OCI-LY1 (cell line): ENCODE measurements around the gene OFD1.

Source experiments
- H2AFZ ChIP-seq: fragments of 200-600 bp; sonication (generic), shearing (Covaris generic); 2 replicates; pipeline ENCODE4 v1.6.0; 2014; ENCODE audit warnings: antibody characterized with exemption, mild to moderate bottlenecking, low read length
- H3F3A ChIP-seq: fragments of 200-600 bp; sonication (generic), shearing (Covaris generic); 2 replicates; pipeline ENCODE4 v1.6.0; 2014; ENCODE audit warnings: mild to moderate bottlenecking, antibody characterized with exemption, low read length, moderate library complexity; ENCODE audit not compliant: insufficient read depth
- H3K27ac ChIP-seq: fragments of 200-600 bp; sonication (generic); 2 replicates; pipeline ENCODE4 v1.5.1; 2014; ENCODE audit warnings: low read length, mixed run types, mild to moderate bottlenecking, low read depth; ENCODE audit not compliant: poor library complexity, severe bottlenecking
- H3K27me3 ChIP-seq: fragments of 200-600 bp; sonication (generic); 2 replicates; pipeline ENCODE4 v1.6.0; 2014; ENCODE audit warnings: antibody characterized with exemption, mild to moderate bottlenecking, low read length, moderate library complexity; ENCODE audit not compliant: insufficient read depth
- H3K36me3 ChIP-seq: fragments of 200-600 bp; sonication (generic); 2 replicates; pipeline ENCODE4 v1.6.1; 2014; ENCODE audit warnings: mild to moderate bottlenecking, antibody characterized with exemption, low read length, moderate library complexity, mixed read lengths; ENCODE audit not compliant: insufficient read depth
- H3K4me1 ChIP-seq: fragments of 200-600 bp; sonication (generic); 2 replicates; pipeline ENCODE4 v1.5.1; 2014; ENCODE audit warnings: mild to moderate bottlenecking, low read length, moderate library complexity; ENCODE audit not compliant: insufficient read depth, severe bottlenecking
- H3K4me2 ChIP-seq: fragments of 200-600 bp; sonication (generic), shearing (Covaris generic); 2 replicates; pipeline ENCODE4 v1.6.1; 2014; ENCODE audit warnings: low read length
- H3K4me3 ChIP-seq: fragments of 200-600 bp; sonication (generic); 2 replicates; pipeline ENCODE4 v1.5.1; 2014; ENCODE audit warnings: low read length, low read depth, mild to moderate bottlenecking, mixed read lengths; ENCODE audit not compliant: poor library complexity, severe bottlenecking
- H3K79me2 ChIP-seq: fragments of 200-600 bp; shearing (Covaris generic); 2 replicates; pipeline ENCODE4 v1.6.1; 2016; ENCODE audit warnings: mixed run types, low read length, mixed read lengths; ENCODE audit not compliant: insufficient read depth
- H3K9ac ChIP-seq: fragments of 200-600 bp; sonication (generic), shearing (Covaris generic); 2 replicates; pipeline ENCODE4 v1.6.1; 2014; ENCODE audit warnings: mild to moderate bottlenecking, low read length, mixed read lengths
- H3K9me2 ChIP-seq: fragments of 200-600 bp; sonication (generic), shearing (Covaris generic); 2 replicates; pipeline ENCODE4 v1.6.1; 2014; ENCODE audit warnings: low read depth, mild to moderate bottlenecking, low read length, mixed read lengths
- H3K9me3 ChIP-seq: fragments of 200-600 bp; shearing (Covaris generic); 2 replicates; pipeline ENCODE4 v1.6.1; 2014; ENCODE audit warnings: low read length, mixed read lengths
- H4K20me1 ChIP-seq: fragments of 200-600 bp; sonication (generic), shearing (Covaris generic); 2 replicates; pipeline ENCODE4 v1.6.0; 2016; ENCODE audit warnings: mild to moderate bottlenecking, low read length; ENCODE audit not compliant: insufficient read depth
- EZH2 ChIP-seq: fragments of 200-600 bp; sonication (generic), shearing (Covaris generic); IDR thresholded peaks from 2 replicates; pipeline ENCODE4 v1.8.0; 2017; ENCODE audit warnings: borderline replicate concordance, mixed run types, mild to moderate bottlenecking, antibody characterized with exemption, low read length, moderate library complexity, mixed read lengths
- TF ChIP-seq, protein P1 (sequence below): fragments of 200-600 bp; sonication (generic), shearing (Covaris generic); IDR thresholded peaks from 2 replicates; pipeline ENCODE4 v1.5.1; 2017; ENCODE audit warnings: mild to moderate bottlenecking, antibody characterized with exemption, low read length, moderate library complexity, mixed read lengths

OFD1 gene

DNA sequence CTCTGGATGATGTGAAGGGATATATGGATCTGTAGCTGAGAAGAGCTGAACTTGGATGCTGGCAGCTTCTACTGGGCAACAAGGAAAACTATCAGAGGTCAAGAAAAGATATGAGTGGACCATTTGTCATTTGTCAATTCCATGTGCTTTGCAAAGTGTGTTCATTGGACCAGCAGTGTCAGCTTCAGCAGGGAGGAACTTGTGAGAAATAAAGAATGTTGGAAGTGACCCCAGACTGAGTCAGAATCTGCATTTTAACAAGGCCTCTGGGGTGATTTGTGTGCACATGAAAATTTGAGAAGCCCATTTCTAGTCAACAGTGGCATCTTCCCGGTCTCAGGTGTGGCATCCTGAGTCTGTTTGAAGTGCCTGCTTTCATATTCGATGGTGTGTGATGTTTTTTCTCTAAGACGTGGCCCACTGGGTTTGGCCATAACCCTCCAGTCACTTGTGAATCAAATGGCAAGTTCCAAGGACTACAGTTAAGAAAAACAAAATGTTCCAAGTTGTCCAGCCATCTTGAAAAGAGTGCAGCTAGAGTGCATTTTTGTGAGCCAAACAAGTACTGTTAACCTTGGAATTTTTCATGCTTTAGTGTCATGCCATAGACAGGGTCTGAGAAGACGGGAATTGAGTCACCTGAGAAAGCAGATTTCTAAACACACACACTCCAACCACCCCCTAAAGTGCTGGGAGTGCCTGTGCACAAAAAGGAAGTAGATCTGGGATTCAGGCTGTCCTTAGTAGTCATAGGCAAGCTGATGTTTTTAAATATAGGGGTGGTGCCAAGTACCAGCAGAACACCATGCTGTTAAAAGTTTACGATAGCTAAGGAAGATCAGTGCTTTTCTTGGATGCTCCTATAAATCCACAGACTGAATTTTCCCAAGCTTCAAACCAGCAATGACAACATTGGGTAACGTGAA, 55.9 kb downstream of the OFD1 start:
- H3K4me3 ChIP-seq = no peak overlapping the region
- no peaks in the 10 kb centered on the region for H3K27me3 ChIP-seq
- TF ChIP-seq EZH2 = no peak
- TF ChIP-seq, protein P1, sequence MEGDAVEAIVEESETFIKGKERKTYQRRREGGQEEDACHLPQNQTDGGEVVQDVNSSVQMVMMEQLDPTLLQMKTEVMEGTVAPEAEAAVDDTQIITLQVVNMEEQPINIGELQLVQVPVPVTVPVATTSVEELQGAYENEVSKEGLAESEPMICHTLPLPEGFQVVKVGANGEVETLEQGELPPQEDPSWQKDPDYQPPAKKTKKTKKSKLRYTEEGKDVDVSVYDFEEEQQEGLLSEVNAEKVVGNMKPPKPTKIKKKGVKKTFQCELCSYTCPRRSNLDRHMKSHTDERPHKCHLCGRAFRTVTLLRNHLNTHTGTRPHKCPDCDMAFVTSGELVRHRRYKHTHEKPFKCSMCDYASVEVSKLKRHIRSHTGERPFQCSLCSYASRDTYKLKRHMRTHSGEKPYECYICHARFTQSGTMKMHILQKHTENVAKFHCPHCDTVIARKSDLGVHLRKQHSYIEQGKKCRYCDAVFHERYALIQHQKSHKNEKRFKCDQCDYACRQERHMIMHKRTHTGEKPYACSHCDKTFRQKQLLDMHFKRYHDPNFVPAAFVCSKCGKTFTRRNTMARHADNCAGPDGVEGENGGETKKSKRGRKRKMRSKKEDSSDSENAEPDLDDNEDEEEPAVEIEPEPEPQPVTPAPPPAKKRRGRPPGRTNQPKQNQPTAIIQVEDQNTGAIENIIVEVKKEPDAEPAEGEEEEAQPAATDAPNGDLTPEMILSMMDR = no peak

DNA sequence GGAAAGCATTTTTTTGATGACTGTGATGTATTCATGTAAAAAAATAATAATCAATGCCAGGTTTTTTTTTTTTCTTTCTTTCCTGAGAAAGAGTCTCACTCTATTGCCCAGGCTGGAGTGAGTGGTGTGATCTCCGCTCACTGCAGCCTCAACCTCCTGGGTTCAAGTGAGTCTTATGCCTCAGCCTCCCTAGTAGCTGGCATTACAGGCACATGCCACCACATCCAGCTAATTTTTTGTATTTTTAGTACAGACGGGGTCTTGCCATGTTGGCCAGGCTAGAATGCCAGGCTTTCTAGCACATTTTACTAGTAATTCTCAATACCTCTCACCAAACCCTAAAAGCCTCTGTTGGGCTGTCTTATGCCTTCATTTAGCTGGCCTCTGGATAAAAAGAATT, 56.6 kb downstream of the OFD1 start:
- H2AFZ ChIP-seq = no peak overlapping the region
- H3K27ac ChIP-seq = no peak overlapping the region
- H3K27me3 ChIP-seq = no peaks in the 10 kb centered on the region
- H3K4me1 ChIP-seq = no peaks in the 10 kb centered on the region
- H3K9me3 ChIP-seq = no peaks in the 10 kb centered on the region
- H3K4me2 ChIP-seq = no peak overlapping the region
- no peak overlapping the region for H3K4me3 ChIP-seq
- no peak overlapping the region for H3K9ac ChIP-seq
- H3F3A ChIP-seq = no peaks in the 10 kb centered on the region
- H4K20me1 ChIP-seq = no peaks in the 10 kb centered on the region
- no peak for TF ChIP-seq EZH2
- TF ChIP-seq, protein P1 = no peak
- H3K79me2 ChIP-seq = no peaks in the 10 kb centered on the region
- H3K36me3 ChIP-seq = no peaks in the 10 kb centered on the region
- no peaks in the 10 kb centered on the region for H3K9me2 ChIP-seq

More for the DNA sequence above, 55.9 kb downstream of the OFD1 start:
- H3K36me3 ChIP-seq = no peaks in the 10 kb centered on the region
- H3K27ac ChIP-seq = no peak overlapping the region
- H3F3A ChIP-seq = no peaks in the 10 kb centered on the region
- no peak overlapping the region for H2AFZ ChIP-seq
- no peaks in the 10 kb centered on the region for H3K79me2 ChIP-seq
- no peak overlapping the region for H3K4me2 ChIP-seq
- no peaks in the 10 kb centered on the region for H3K4me1 ChIP-seq
- H3K9me2 ChIP-seq = no peaks in the 10 kb centered on the region
- H3K9ac ChIP-seq = no peak overlapping the region
- no peaks in the 10 kb centered on the region for H4K20me1 ChIP-seq
- H3K9me3 ChIP-seq = no peaks in the 10 kb centered on the region

DNA sequence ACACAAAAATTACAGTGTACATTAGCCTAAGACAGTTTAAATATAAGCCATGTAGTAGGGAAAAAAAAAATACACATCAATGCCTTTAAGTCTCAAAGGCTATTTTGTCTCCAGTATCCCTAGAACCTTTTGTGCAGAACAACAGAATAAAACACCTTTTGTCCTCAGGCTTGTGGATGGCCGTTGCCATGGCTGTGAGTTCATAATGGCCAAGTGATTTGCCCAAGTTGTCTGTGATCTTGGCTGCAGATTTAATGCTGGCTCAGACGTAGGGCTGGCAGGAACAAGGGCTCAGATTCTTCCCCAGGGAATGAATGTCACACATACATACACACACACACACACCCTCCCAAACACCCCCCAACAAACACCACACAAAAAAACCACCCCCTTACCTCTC, 57.0 kb downstream of the OFD1 start:
- Histone ChIP-seq H3K4me3 (no peak overlapping the region), H3K27me3 (no peaks in the 10 kb centered on the region), H2AFZ (no peak overlapping the region), H3K9me3 (no peaks in the 10 kb centered on the region), H3K36me3 (no peaks in the 10 kb centered on the region), H4K20me1 (no peaks in the 10 kb centered on the region), H3K9me2 (no peaks in the 10 kb centered on the region), H3K4me1 (no peaks in the 10 kb centered on the region), H3K9ac (no peak overlapping the region), H3K79me2 (no peaks in the 10 kb centered on the region), H3K27ac (no peak overlapping the region), H3K4me2 (no peak overlapping the region), H3F3A (no peaks in the 10 kb centered on the region)
- no peak for TF ChIP-seq EZH2
- TF ChIP-seq, protein P1 = no peak
